GM12878 (cell line): ENCODE measurements around the gene UBE2E3. TPM values are rescaled to one million over a fixed set of nuclear protein-coding genes. Genes with fewer than 3 reads are reported as not detected.
A peak's percentile ranks its signal among the peaks of the same experiment; 100 is the strongest.

ENCODE experiments used
- ATAC-seq: fragments of 200-7000 bp; cut with Tn5 transposase; 3 replicates; pipeline ENCODE4 v1.9.1; 2020; ENCODE audit warnings: mild to moderate bottlenecking, moderate library complexity
- BruUV-seq: library from RNA; stranded (reverse); fragments of 400-500 nt; replicated peaks from 2 replicates; lab custom pipeline; 2021; lab: Mats Ljungman, UMichigan
- CTCF ChIA-PET: fragments of 300-600 bp; sonication (Branson Sonifier 250); formaldehyde crosslinking; extraction: SDS; loops from one replicate; lab custom pipeline; 2021; ENCODE audit warnings: inconsistent platforms; lab: Yijun Ruan, JAX
- POLR2A ChIA-PET: fragments of 350-600 bp; formaldehyde crosslinking; extraction: SDS; loops from one replicate; lab custom pipeline; 2021; ENCODE audit warnings: inconsistent platforms; lab: Charles Lee
- RAD21 ChIA-PET: fragments of 300-600 bp; sonication (Branson Sonifier 250); formaldehyde crosslinking; loops from one replicate; lab custom pipeline; 2023; ENCODE audit warnings: antibody characterized with exemption; ENCODE audit not compliant: unreplicated experiment; lab: Charles Lee
- SMC1A ChIA-PET: fragments of 300-600 bp; sonication (Branson Sonifier 250); formaldehyde crosslinking; loops from one replicate; lab custom pipeline; 2023; ENCODE audit not compliant: unreplicated experiment, uncharacterized antibody; lab: Charles Lee
- DNase-seq: peaks from one replicate; pipeline ENCODE4 v3.0.0-alpha.2; 2011; ENCODE audit warnings: low read depth, low spot score
- FAIRE-seq: peaks from 3 replicates; lab custom pipeline; 2011; peaks lifted over from hg19 to GRCh38; lab: Jason Lieb, UNC
- H2AFZ ChIP-seq: 2 replicates; pipeline ENCODE4 v1.6.0; 2011; ENCODE audit warnings: low read depth, low read length, control low read depth; ENCODE audit not compliant: control insufficient read depth
- H3K27ac ChIP-seq: 2 replicates; pipeline ENCODE4 v1.5.1; 2011; ENCODE audit warnings: control low read depth; ENCODE audit not compliant: control insufficient read depth, insufficient read depth
- H3K27me3 ChIP-seq, 2 experiments: replicated peaks in 1 of 2; 2 replicates each; pipeline versions ENCODE4 v1.6.0 to v1.6.1; 2011; ENCODE audit warnings: low read length in 1 of 2; ENCODE audit not compliant: control insufficient read depth in 2 of 2, insufficient read depth in 2 of 2
- H3K36me3 ChIP-seq, 2 experiments: 2 replicates each; pipeline ENCODE4 v1.5.1; 2011; ENCODE audit warnings: low read length in 1 of 2; ENCODE audit not compliant: control insufficient read depth in 2 of 2, insufficient read depth in 2 of 2
- H3K4me1 ChIP-seq: 2 replicates; pipeline ENCODE4 v1.6.1; 2011; ENCODE audit warnings: mild to moderate bottlenecking, low read length, moderate library complexity, mixed read lengths; ENCODE audit not compliant: control insufficient read depth, insufficient read depth
- H3K4me2 ChIP-seq: 2 replicates; pipeline ENCODE4 v1.6.0; 2011; ENCODE audit warnings: control low read depth; ENCODE audit not compliant: control insufficient read depth, insufficient read depth
- H3K4me3 ChIP-seq: fragments of 200-600 bp; sonication (generic); 2 replicates; pipeline ENCODE4 v1.5.1; 2016
- H3K79me2 ChIP-seq: 2 replicates; pipeline ENCODE4 v1.6.0; 2011; ENCODE audit warnings: low read length; ENCODE audit not compliant: control insufficient read depth, insufficient read depth
- H3K9ac ChIP-seq: 2 replicates; pipeline ENCODE4 v1.8.0; 2011; ENCODE audit warnings: low read length, control low read depth, mixed read lengths; ENCODE audit not compliant: control insufficient read depth, insufficient read depth
- H3K9me3 ChIP-seq: replicated peaks from 3 replicates; pipeline ENCODE4 v1.5.1; 2011; ENCODE audit warnings: mild to moderate bottlenecking, low read length; ENCODE audit not compliant: control insufficient read depth, insufficient read depth
- H4K20me1 ChIP-seq: 2 replicates; pipeline ENCODE4 v1.6.0; 2011; ENCODE audit not compliant: control insufficient read depth, insufficient read depth
- BCL3 ChIP-seq: IDR thresholded peaks from 2 replicates; pipeline ENCODE4 v1.6.1; 2011; ENCODE audit warnings: borderline replicate concordance, low read depth, mild to moderate bottlenecking, moderate library complexity, low read length; ENCODE audit not compliant: insufficient read depth, poor library complexity, severe bottlenecking
- BRCA1 ChIP-seq: IDR thresholded peaks from 2 replicates; pipeline ENCODE4 v1.6.1; 2011; ENCODE audit warnings: low read depth, low read length, improper control_type of control experiment
- CBFB ChIP-seq: IDR thresholded peaks from 2 replicates; pipeline ENCODE4 v1.6.1; 2016; ENCODE audit warnings: antibody characterized with exemption, low read depth
- CBX5 ChIP-seq: sonication (generic); IDR thresholded peaks from 2 replicates; pipeline ENCODE4 v1.6.1; 2016; ENCODE audit warnings: low read depth, moderate library complexity, mild to moderate bottlenecking, inconsistent platforms
- ETV6 ChIP-seq, 2 experiments: fragments of 450-650 bp in 1 of 2; IDR thresholded peaks in 1 of 2; conservative IDR thresholded peaks in 1 of 2; 2 replicates each; pipeline ENCODE4 v1.6.1; 2014; ENCODE audit warnings: antibody characterized with exemption in 1 of 2, borderline replicate concordance in 1 of 2, low read depth in 1 of 2, mild to moderate bottlenecking in 1 of 2, moderate library complexity in 1 of 2
- JUND ChIP-seq: IDR thresholded peaks from 2 replicates; pipeline ENCODE4 v1.6.1; 2012; ENCODE audit warnings: low read depth, mild to moderate bottlenecking, low read length, improper control_type of control experiment, moderate library complexity
- KAT2A ChIP-seq: conservative IDR thresholded peaks from 2 replicates; pipeline ENCODE4 v1.6.1; 2011; ENCODE audit warnings: low read depth, low read length; ENCODE audit not compliant: control insufficient read depth
- LARP7 ChIP-seq: fragments of 450-650 bp; IDR thresholded peaks from 2 replicates; pipeline ENCODE4 v1.6.1; 2017; ENCODE audit warnings: mild to moderate bottlenecking
- NBN ChIP-seq: fragments of 450-650 bp; IDR thresholded peaks from 2 replicates; pipeline ENCODE4 v1.6.1; 2016
- NFYA ChIP-seq: IDR thresholded peaks from 2 replicates; pipeline ENCODE4 v1.6.1; 2011; ENCODE audit warnings: low read depth, mild to moderate bottlenecking, low read length, improper control_type of control experiment, borderline replicate concordance
- SMAD1 ChIP-seq: fragments of 450-650 bp; IDR thresholded peaks from 2 replicates; pipeline ENCODE4 v1.6.1; 2018; ENCODE audit warnings: mild to moderate bottlenecking, low read depth; ENCODE audit not compliant: partially characterized antibody
- SRF ChIP-seq, 2 experiments: IDR thresholded peaks; 2 replicates each; pipeline ENCODE4 v1.6.1; 2011; ENCODE audit warnings: low read depth in 2 of 2, low read length in 2 of 2, mild to moderate bottlenecking in 1 of 2, moderate library complexity in 1 of 2
- SUPT20H ChIP-seq: IDR thresholded peaks from 2 replicates; pipeline ENCODE4 v1.6.1; 2011; ENCODE audit warnings: low read depth, mild to moderate bottlenecking, low read length, moderate library complexity, borderline replicate concordance; ENCODE audit not compliant: control insufficient read depth
- TAF1 ChIP-seq: IDR thresholded peaks from 2 replicates; pipeline ENCODE4 v1.6.1; 2011; ENCODE audit warnings: mild to moderate bottlenecking, low read depth, low read length, borderline replicate concordance
- ZNF207 ChIP-seq: fragments of 450-650 bp; IDR thresholded peaks from 2 replicates; pipeline ENCODE4 v1.6.1; 2014; ENCODE audit warnings: antibody characterized with exemption, mild to moderate bottlenecking, borderline replicate concordance
- WGBS: methylation state at CpG from one replicate; pipeline ENCODE4 v1.1.6; 2016; ENCODE audit warnings: low lambda C conversion rate; ENCODE audit not compliant: insufficient replicate concordance, insufficient coverage; ENCODE audit errors: missing lambda C conversion rate; 5-methylcytosine and 5-hydroxymethylcytosine counted together
- in situ Hi-C: fragments of 300-500 bp; cut with MboI; formaldehyde crosslinking; loops from 9 replicates; pipeline ENCODE4 v1.14.3; 2018; ENCODE audit warnings: mixed read lengths
- intact Hi-C: fragments of 100-400 bp; cut with micrococcal nuclease; formaldehyde crosslinking; loops from one replicate; pipeline ENCODE4 v1.14.2; 2022; ENCODE audit not compliant: unreplicated experiment
- polyA plus RNA-seq, 11 experiments: library from polyadenylated mRNA; depleted of rRNA in 4 of 11; unstranded in 6 of 11; stranded (reverse) in 5 of 11; fragments of >200 nt; fragmentation: Nextera tagmentation in 4 of 11; fragmentation: Illumina TruSeq in 1 of 11; extraction: Ambion mirVana in 4 of 11; extraction: Trizol in 1 of 11; gene quantifications; 1 replicate in 1 of 11; 2 replicates in 10 of 11; pipeline versions ENCODE4 v1.2.1 to v1.2.3, GENCODE V29; 2011 to 2016; ENCODE audit warnings: inconsistent platforms in 2 of 11, missing spikeins in 2 of 11, low read depth in 1 of 11
- total RNA-seq, 4 experiments: library from RNA; depleted of rRNA in 3 of 4; stranded (reverse); fragments of >200 nt in 3 of 4; fragmentation: Illumina TruSeq in 1 of 4; extraction: Trizol in 1 of 4; gene quantifications; 2 replicates each; pipeline versions ENCODE4 v1.2.1 to v1.2.3, GENCODE V29; 2013 to 2021
- TF ChIP-seq, protein P1 (sequence below): IDR thresholded peaks from 2 replicates; pipeline ENCODE4 v1.6.1; 2011; ENCODE audit warnings: mild to moderate bottlenecking, low read depth, low read length, moderate library complexity; ENCODE audit not compliant: insufficient replicate concordance

The UBE2E3 gene
- total and polyA plus RNA-seq, 10 of the 15 experiments (the other 5 are each of a cell fraction or from before 2014, with no cell fraction given) = 14.9 to 50.0 (median 26.2) TPM

DNA sequence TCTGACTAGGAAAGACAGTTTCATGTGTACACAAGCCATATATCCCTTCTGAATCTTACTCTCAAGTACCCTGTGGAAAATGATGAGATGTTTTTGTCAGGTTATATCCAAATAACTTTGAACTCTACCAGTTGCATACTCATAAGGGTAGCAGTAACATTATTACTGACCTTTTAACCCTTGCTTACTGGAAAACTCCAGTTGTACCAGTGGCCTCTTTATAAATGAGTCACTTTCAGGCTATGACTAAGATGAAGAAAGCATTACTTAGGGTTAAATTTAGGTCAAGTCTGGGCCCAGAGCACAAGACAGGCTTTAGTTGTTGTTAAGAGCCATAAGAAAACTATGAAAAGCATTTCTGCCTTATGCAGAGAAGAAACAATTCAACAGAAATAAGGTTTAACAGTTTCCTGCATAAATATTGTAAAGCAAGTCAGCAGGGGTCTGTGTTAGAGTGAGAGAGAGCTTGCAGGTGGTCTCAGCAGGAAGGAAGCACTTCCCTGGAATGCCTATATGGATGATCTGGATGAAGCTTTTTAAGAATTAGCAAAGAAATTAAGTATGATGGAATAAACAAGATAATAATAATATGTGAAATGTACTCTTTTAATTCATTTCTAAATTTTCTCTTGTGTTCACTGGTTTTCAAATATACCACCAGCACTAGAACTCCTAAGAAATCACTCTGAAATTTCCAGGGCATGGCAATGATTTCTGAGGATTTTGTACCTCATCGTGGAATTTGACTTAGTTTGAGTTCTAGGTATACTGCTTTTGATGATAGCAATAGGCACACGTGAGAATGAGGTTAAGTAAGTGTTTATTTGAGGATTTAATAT, 126.6 kb downstream of the UBE2E3 start (continued):
- TF ChIP-seq LARP7 (no peak), JUND (peak; percentile 94), CBFB (peak; percentile 74), SMAD1 (no peak), ETV6 (conservative IDR thresholded peaks at IDR 0.05 in 1 of 2, IDR thresholded peaks at IDR 0.05 in 1 of 2; ENCODE audit: borderline replicate concordance in 1 of 2, low read depth in 1 of 2) (peak in 1 of 2 experiments; percentile 91; a peak in 2 of 4 replicates), KAT2A (no peak)
- TF ChIP-seq, protein P1, sequence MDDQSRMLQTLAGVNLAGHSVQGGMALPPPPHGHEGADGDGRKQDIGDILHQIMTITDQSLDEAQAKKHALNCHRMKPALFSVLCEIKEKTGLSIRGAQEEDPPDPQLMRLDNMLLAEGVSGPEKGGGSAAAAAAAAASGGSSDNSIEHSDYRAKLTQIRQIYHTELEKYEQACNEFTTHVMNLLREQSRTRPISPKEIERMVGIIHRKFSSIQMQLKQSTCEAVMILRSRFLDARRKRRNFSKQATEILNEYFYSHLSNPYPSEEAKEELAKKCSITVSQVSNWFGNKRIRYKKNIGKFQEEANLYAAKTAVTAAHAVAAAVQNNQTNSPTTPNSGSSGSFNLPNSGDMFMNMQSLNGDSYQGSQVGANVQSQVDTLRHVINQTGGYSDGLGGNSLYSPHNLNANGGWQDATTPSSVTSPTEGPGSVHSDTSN = no peak
- TF ChIP-seq, all 136 proteins: peak for 63

DNA sequence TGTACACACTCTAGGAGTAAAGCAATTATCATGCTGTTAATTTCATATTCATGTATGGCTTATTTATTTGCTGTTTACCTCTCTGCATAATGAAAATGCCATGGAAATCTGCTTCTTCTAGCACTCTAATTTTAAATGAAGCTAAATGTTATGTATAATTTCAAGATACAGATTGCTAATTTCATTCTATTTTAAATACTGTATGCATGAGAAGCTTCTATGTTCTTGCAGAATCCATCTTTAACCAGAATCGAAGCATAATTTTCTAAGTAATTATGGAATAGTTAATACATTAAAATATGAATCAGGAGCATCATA, 127.2 kb downstream of the UBE2E3 start:
- H3K4me3 ChIP-seq = no peak overlapping the region
- H3K36me3 ChIP-seq = no peaks in the 10 kb centered on the region
- no peak overlapping the region for H2AFZ ChIP-seq
- H3K4me1 ChIP-seq = peaks cover 25% of the 10 kb centered on the region
- H4K20me1 ChIP-seq = no peaks in the 10 kb centered on the region
- POLR2A ChIA-PET = no interaction called here
- H3K9ac ChIP-seq = no peak overlapping the region
- DNase-seq (no peak), FAIRE-seq (no peak), ATAC-seq (no peak)
- WGBS = 0% methylated on average over 1 of the region's 1 CpG
- no peaks in the 10 kb centered on the region for H3K9me3 ChIP-seq
- H3K79me2 ChIP-seq = no peaks in the 10 kb centered on the region
- RAD21 ChIA-PET = interaction anchor here (0.7 to 6.9 kb wide), 6 partner anchors 13 to 350 kb away, joined by 3 to 86 read pairs (median 8); partner anchors contain the start of gene ITGA4
- in situ Hi-C loops (loop anchor here (5.0 kb wide), 1 partner anchor 350 kb away; the partner anchor contains the start of gene ITGA4), intact Hi-C loops (loop anchor here (1.0 to 10.0 kb wide), 4 partner anchors 21 to 967 kb away; no protein-coding TSS in a partner anchor)
- peak overlapping the region; percentile 83 for H3K27ac ChIP-seq
- no peak overlapping the region for H3K4me2 ChIP-seq
- SMC1A ChIA-PET = interaction anchor here (0.6 to 7.3 kb wide), 10 partner anchors 12 to 608 kb away, joined by 3 to 73 read pairs (median 4); partner anchors contain the start of gene ITGA4
- CTCF ChIA-PET = interaction anchor here (0.5 to 5.7 kb wide), 6 partner anchors 10 to 607 kb away, joined by 3 to 94 read pairs (median 64); partner anchors contain the start of gene ITGA4
- TF ChIP-seq NFYA (no peak), CBX5 (no peak), TAF1 (no peak), BRCA1 (no peak), ZNF207 (no peak), NBN (no peak), SUPT20H (no peak), BCL3 (no peak), SRF (IDR thresholded peaks at IDR 0.05; ENCODE audit: low read depth in 2 of 2, low read length in 2 of 2) (no peak)
- H3K27me3 ChIP-seq = no peaks in the 10 kb centered on the region
- BruUV-seq = no TSS peak
